Forelimb muscle (tissue), 1 donor: Measurements from ENCODE around the gene MBIP. TPM values are rescaled to one million over a fixed set of nuclear protein-coding genes. Genes with fewer than 3 reads are reported as not detected.

ENCODE experiments used
- DNase-seq: peaks from one replicate; pipeline ENCODE4 v3.0.0-alpha.2; 2013; ENCODE audit warnings: low read depth
- polyA plus RNA-seq: library from polyadenylated mRNA; unstranded; fragments of 120-200 nt; gene quantifications from one replicate; pipeline ENCODE4 v1.2.1, GENCODE V29; 2013; ENCODE audit not compliant: insufficient read length

The MBIP gene
- polyA plus RNA-seq, 1 donor = 24.0 TPM

GRCh38 chr14:36313206-36313605 lies 7.2 kb downstream of the MBIP start:
- no peak for DNase-seq

- DNase-seq = no peak
These were observed 13.6 kb downstream of the MBIP start for GRCh38 chr14:36306836-36307235.

- no peak for DNase-seq
These were observed 15.5 kb downstream of the MBIP start for GRCh38 chr14:36304895-36305294.

- DNase-seq = no peak
These were observed 16.5 kb downstream of the MBIP start for GRCh38 chr14:36303960-36304359.

DNA sequence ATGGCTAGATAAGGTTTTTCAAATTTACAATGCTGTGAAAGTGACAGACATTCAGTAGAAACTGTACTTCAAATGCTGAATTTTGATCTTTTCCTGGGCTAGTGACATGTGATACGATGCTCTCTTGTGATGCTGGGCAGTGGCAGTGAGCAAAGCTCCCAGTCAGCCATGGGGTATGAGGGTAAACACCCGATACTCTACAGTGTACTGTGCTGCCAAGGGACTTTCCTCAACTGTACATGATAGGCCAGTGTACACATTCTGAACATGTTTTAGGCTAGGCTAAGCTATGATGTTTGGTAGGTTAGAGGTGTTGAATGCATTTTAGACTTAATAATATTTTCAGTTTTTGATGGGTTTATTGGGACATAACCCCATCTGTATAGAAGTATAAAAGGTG lies 17.6 kb downstream of the MBIP start:
- no peak for DNase-seq

- no peak for DNase-seq
These were observed 19.3 kb downstream of the MBIP start for GRCh38 chr14:36301159-36301558.

DNA sequence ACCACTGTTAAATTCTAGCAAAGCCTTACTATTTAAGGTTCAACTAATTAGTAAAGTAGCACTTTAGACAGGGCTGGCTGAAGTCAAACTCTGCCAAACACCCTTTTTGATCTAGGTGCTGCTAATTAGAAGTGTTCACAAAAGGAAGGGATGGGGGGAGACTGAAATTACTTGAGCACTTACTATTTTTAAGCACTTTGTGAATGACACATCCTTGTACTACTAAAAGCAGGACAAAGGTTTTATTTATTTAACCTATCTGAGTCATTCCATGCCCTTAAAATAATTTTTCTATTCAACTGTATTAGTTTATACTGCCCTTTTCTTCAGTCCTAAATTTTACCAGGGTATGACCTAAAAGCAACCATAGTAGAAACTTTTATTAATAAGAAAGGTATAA lies 20.1 kb downstream of the MBIP start:
- DNase-seq = no peak

DNA sequence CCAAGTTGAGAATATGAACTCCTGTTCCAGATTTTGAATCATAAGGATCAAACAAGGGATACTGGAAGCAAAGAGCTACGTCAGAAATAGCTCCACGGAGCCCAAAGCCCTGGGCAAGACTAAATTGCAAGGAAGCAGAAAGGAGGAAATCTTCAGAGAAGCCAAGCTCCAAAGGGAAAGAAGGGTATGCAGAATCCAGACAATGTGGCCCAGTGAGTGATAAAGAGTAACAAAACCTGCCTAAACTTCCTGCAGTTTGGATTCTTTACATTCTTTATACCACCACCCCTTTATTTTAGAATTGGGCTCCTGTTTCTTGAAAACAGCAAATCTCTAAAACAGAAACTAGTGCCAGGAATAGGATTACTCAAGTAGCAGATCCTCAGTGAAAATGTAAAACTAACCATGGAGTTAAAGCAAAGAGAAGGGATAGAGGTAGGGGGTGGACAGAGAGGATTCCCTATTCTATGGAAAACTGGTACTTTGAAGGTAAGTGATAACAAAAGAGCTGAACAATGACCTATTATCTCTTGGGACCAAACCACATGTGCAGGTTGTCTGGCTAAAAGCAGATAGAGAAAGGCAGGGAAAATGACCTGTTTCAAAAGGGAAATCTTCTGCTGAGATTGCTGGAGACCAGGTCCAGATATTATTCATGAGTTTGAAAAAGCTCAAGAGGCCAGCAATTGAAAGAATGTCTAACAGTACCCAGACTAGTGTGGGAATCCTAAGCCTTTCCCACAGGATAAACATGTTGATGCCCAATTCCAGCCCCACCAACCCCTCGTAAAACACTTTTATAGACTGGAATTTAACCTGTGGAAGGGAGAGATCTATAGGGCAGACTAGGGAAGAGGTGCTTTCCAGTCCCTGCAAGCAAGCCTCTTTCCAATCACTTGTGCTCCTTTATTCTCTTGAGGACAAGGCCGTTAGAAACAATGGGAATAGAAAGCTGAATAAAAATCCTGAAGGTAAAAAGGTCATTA lies 24.5 kb downstream of the MBIP start:
- DNase-seq = no peak

DNA sequence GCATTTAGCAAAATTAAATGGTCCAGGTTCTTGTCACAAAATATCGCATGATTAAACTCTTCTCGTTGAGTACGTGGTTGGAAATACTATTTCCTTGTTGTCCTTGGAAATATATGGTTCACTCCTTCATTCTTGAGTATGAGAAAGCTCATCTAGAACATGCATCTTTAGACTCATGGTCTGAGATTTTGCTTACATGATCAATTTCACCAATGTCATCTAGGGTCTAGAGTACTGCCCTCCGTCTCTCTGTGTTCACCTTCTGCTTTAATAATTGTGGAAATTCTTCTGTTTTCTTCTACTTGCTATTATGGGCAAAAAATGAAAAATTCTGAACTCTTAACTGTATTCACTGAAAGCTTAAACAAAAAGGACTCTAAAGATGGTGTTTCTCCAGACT lies 25.9 kb downstream of the MBIP start:
- DNase-seq = no peak

DNA sequence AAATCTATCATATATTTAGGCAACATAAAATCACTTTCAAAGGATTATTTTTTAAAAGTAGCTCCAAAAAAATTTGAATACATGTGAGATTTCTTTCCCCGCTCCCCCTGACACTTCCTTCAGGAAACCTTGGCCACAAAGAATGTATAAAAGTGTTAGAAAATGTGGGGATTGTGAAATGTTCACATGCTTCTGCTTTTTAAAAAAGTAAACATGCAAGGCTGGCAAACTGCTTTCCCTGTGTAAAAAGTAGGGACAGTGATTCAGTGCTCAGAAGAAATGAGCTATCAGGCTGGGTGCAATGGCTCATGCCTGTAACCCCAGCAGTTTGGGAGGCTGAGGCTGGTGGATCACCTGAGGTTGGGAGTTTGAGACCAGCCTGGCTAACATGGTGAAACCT lies 26.6 kb downstream of the MBIP start:
- DNase-seq = peak; percentile 6

DNA sequence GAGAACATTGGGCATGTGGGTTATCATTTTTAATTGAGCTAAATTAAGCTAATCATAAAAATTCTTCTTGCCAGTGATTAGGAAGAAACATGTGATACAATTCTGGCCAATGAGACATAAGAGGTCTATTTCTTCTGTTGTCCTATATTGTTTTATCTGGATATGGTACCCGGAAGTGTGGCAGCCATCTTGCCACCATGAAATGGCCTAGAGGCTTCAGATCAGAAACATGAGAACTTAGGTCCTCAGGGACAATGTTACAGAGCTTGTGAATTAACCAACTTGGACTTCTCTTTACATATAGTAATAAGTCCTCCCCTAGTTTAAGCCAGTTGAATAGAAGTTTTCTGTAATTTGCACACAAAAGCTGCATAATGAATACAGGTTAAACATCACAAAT lies 30.5 kb downstream of the MBIP start:
- no peak for DNase-seq

GRCh38 chr14:36288496-36288895 lies 31.9 kb downstream of the MBIP start:
- DNase-seq = no peak

DNA sequence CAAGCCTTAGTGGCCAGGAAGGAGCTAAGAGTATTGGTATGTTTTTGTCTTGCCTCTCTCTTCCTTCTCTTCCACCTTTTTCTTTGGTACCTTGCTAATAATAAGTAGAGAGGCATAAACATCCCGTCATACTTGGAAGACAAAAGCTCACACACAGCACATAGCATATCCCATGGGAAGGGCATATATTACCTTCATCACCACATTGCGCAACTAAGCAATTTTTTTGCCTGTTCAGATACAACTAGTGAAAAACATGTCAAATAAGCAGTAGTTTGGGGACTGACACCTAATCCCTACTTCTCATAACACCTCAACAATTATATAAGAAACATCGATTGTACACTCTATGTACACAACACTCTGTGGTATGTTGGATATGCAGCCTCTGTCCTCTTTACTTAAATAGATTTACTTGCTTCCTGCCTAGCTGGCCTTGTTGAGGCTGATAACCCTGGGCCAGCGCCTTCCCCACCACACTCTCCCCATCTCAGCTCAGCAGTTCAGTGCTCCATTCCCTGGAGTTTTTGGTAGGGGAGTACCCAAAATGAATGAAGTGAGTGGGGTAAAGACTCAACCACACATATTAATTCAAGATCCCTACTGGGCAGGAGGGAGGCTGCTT lies 35.4 kb downstream of the MBIP start:
- no peak for DNase-seq

DNA sequence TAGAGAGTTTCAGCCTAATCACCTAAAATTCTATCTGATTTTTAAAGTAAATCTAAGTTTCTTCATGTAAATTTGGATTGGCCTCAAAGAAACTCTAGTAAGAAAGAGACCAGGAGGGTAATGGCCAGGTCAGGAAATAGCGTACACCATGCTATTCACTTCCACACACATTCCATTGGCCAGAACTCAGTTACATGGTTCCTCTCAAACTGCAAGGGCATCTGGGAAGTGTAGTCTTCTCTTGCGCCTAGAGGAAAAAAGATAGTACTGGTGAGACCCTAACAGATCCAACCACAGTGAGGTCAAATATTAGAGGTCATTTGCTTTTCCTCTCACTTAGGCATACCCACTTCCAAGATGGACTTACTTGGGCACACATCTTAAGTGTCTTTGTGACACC lies 39.1 kb downstream of the MBIP start:
- no peak for DNase-seq

DNA sequence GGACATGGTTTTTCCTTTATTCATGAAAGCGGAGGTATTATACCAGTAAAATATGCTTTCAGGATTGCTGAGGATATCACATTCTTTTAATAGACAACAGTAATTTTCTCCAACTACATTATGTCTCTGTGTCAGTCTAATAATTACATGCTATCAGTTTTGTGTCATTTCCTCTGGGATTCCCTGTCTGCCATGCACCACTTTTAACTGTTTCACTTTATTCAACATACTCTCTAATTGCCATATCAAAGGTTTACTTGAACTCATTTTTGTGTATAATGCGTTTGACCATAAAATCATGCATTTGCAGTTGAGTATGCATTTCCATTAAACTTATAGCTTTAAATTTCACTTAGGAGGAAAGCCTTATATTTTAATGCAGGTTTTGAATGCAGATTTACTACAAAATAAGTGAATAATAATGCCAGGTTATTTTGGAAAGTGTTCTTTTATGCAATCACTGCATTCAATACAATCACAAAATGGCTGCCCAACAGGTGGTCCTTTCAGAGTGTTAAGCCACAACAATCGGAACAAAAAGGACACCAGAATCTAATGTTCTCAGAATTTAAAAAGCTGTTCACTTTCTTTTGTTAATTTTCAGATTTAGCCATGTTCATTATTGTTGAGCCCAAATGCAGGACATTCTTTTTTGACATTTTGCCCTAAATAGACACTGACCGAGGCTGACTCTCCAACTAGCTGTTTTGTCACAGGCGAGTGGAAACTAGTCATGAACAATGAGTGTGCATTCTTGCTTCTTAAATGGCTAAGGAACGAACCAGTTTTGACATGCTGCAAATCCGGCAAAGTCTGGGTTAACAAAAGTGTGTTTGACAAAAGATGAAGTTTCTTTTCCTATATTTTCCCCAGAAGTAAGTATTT lies 40.9 kb downstream of the MBIP start:
- no peak for DNase-seq

- DNase-seq = no peak
These were observed 44.7 kb downstream of the MBIP start for GRCh38 chr14:36275741-36276140.

DNA sequence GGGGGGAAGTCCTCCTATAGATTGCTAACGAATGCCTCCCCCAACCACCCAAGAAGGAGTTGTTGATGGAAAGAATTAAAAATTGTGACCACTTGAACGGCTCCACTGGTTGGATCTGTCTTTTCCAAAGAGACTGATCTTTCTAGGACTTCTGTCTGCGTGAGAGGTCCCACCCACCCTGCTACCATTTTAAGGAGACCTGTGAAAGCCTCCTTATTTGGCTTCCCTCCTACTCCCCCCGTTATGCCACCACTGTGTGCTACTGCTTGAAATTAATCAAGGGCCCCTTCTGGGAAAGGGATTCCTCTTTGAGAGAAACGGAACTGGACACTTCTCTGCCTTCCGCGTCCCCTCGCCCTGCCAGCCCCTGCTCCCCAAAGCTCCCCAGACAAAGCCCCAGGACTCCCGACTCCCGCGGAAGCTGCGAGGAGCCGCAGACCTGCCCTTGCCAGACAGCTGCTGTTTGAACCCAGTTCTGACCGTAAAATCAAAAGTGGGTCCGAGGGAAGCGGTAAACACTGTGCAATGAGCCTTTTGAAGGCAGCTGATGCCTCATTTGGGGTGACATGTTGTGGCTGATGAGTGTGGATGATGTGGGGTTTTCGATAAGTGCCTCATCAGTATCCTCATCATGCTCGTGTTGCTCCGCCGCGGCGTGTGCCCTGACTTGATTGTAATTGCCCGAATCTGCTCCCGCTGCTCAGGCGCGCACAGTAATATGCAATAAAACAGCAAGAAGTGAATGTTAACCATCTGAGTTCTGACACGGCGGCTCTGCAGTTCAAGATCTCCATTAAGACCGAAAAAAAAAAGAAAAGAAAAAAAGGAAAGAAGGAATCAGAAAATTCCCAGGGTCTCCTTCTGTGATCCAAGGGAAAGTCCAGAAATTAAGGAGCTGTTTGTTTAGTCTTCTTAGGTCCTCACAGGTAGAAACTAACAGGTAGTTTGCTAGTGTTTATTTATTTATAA lies 48.2 kb downstream of the MBIP start:
- no peak for DNase-seq

- no peak for DNase-seq
These were observed 49.2 kb downstream of the MBIP start for GRCh38 chr14:36271222-36271621.

DNA sequence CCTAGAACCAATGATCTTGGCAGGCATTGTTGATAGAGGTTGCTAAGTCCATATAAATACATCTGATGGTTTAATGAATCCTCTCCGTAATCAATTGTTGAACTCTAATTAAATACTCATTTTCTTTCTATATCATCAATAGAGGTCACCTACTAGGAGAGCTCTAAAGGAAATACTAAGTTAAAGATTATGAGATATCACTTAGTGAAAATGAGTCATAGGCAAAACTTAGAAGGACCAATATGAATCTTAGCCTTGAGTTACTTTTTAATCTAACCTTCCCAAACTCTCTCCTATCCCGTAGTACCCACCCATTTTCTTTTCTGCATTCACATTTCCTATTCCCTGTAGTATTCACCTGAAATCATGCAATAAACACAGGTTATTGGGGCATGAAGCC lies 50.2 kb downstream of the MBIP start:
- DNase-seq = no peak

DNA sequence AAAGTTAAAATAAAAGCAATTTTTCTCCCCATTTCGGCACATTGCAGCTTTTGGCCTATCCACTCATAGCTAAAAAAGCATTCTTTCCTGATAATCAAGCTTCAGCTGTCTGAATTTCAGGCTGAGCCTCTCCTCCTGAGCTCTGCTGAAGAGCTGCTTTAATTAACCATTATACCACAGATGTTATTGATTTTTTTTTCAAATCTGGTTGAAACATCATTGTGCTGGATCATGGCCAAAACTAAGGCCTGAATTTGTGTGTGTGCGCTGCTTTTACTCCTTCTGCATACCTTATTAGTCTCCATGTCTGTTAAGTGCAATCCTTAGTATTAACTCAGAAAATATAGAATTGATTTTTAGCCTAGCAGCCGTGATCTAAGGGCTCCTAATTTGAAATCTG lies 52.3 kb downstream of the MBIP start:
- DNase-seq = no peak

DNA sequence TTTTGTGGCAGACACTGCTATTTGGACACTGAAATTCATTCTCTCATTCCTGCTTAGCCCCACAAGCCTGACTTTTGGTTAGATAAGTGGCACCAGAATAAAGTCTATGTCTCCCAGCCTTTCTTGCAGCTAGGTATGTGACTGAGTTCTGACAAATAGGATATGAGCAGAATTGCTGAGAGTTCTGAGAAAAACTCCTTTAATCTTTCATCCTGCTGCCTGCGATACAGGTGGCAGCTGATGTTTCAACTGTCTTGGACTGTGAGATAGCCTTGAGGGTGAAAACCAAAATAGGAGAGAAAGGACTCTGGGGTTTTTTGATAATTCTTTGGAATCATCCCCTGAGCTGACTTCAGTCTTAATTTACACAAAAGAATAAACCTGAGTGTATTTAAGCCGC lies 55.8 kb downstream of the MBIP start:
- no peak for DNase-seq
